ENCODE results near the gene UBASH3A. TPM values are rescaled to one million over a fixed set of nuclear protein-coding genes. Genes with fewer than 3 reads are reported as not detected.

The UBASH3A gene
- polyA plus RNA-seq, 1 of the 3 experiments (the other 2 are of a cell fraction) = not detected

GRCh38 chr21:42401154-42401553 is 2.5 kb upstream of the UBASH3A start:
- DNase-seq = no peak
- no peaks in the 10 kb centered on the region for H3K79me2 ChIP-seq (ENCODE audit: insufficient read depth)

GRCh38 chr21:42401820-42402251 is 1.9 kb upstream of the UBASH3A start:
- no peak overlapping the region for H3K27ac ChIP-seq (ENCODE audit: low read depth in 2 of 2, low read length in 1 of 2)
- no peaks in the 10 kb centered on the region for H3K9me3 ChIP-seq
- no peaks in the 10 kb centered on the region for H3K27me3 ChIP-seq (ENCODE audit: insufficient read depth)
- WGBS (ENCODE audit: low lambda C conversion rate) = 41% methylated on average over 2 of the region's 2 CpGs
- H3K4me1 ChIP-seq (ENCODE audit: control insufficient read depth in 1 of 2, insufficient read depth in 2 of 2, low read depth in 1 of 2, low read length in 1 of 2) = no peaks in the 10 kb centered on the region
- DNase-seq = no peak
- no peak overlapping the region for H3K4me2 ChIP-seq
- H2AFZ ChIP-seq (ENCODE audit: low read depth) = no peak overlapping the region
- H3K4me3 ChIP-seq (ENCODE audit: low read depth in 2 of 2, low read length in 1 of 2) = no peak overlapping the region
- CTCF ChIA-PET = no interaction called here
- H3K9me2 ChIP-seq = no peaks in the 10 kb centered on the region
- H3K79me2 ChIP-seq (ENCODE audit: insufficient read depth) = no peaks in the 10 kb centered on the region
- H3K36me3 ChIP-seq (replicated peaks in 1 of 2; ENCODE audit: control insufficient read depth in 1 of 2, insufficient read depth in 2 of 2, low read length in 1 of 2) = no peaks in the 10 kb centered on the region
- H4K20me1 ChIP-seq (ENCODE audit: insufficient read depth) = no peaks in the 10 kb centered on the region
- no peaks in the 10 kb centered on the region for H3F3A ChIP-seq (replicated peaks; ENCODE audit: insufficient read depth)
- POLR2A ChIA-PET = no interaction called here
- H3K9ac ChIP-seq = no peak overlapping the region
- no peak for TF ChIP-seq REST (IDR thresholded peaks at IDR 0.05; ENCODE audit: low read depth, low read length)
- TF ChIP-seq CTCF (IDR thresholded peaks at IDR 0.05) = no peak
- no peak for TF ChIP-seq RFX5 (IDR thresholded peaks at IDR 0.05; ENCODE audit: low read length)
- no peak for TF ChIP-seq YY1 (IDR thresholded peaks at IDR 0.05; ENCODE audit: low read depth)
- no peak for TF ChIP-seq FOXJ3 (CRISPR knock-in tag; IDR thresholded peaks at IDR 0.05)
- no peak for TF ChIP-seq MAX (IDR thresholded peaks at IDR 0.05; ENCODE audit: low read depth)
- TF ChIP-seq SMC3 (IDR thresholded peaks at IDR 0.05; ENCODE audit: low read depth, low read length) = no peak
- TF ChIP-seq RXRA (IDR thresholded peaks at IDR 0.05; ENCODE audit: borderline replicate concordance, low read depth) = no peak
- TF ChIP-seq PBX3 (IDR thresholded peaks at IDR 0.05) = no peak
- no peak for TF ChIP-seq EP300 (IDR thresholded peaks at IDR 0.05; ENCODE audit: borderline replicate concordance in 1 of 2, low read depth in 1 of 2, low read length in 1 of 2)
- TF ChIP-seq SIN3A (IDR thresholded peaks at IDR 0.05; ENCODE audit: borderline replicate concordance, low read depth, low read length) = no peak
- no peak for TF ChIP-seq CHD2 (IDR thresholded peaks at IDR 0.05; ENCODE audit: low read length, partially characterized antibody)
- no peak for TF ChIP-seq POLR2AphosphoS5 (IDR thresholded peaks at IDR 0.05; ENCODE audit: low read depth, low read length)
- TF ChIP-seq ELF1 (IDR thresholded peaks at IDR 0.05) = no peak
- no peak for TF ChIP-seq MEF2A (IDR thresholded peaks at IDR 0.05; ENCODE audit: borderline replicate concordance, low read depth)
- no peak for TF ChIP-seq MXI1 (IDR thresholded peaks at IDR 0.05; ENCODE audit: low read depth, low read length)

More at GRCh38 chr21:42401154-42401553, 2.5 kb upstream of the UBASH3A start:
- no peak overlapping the region for H3K9ac ChIP-seq
- no peaks in the 10 kb centered on the region for H4K20me1 ChIP-seq (ENCODE audit: insufficient read depth)
- H3K27ac ChIP-seq (ENCODE audit: low read depth in 2 of 2, low read length in 1 of 2) = no peak overlapping the region
- no peak overlapping the region for H3K4me2 ChIP-seq
- H3K36me3 ChIP-seq (replicated peaks in 1 of 2; ENCODE audit: control insufficient read depth in 1 of 2, insufficient read depth in 2 of 2, low read length in 1 of 2) = no peaks in the 10 kb centered on the region
- TF ChIP-seq MAX (IDR thresholded peaks at IDR 0.05; ENCODE audit: low read depth) (no peak), TCF12 (IDR thresholded peaks at IDR 0.05) (no peak), USF1 (IDR thresholded peaks at IDR 0.05; ENCODE audit: borderline replicate concordance, low read depth) (no peak)
- under 1% methylated on average over 3 of the region's 3 CpGs for WGBS (ENCODE audit: low lambda C conversion rate)
- POLR2A ChIA-PET = no interaction called here
- no peaks in the 10 kb centered on the region for H3K27me3 ChIP-seq (ENCODE audit: insufficient read depth)
- no peak overlapping the region for H2AFZ ChIP-seq (ENCODE audit: low read depth)
- H3F3A ChIP-seq (replicated peaks; ENCODE audit: insufficient read depth) = no peaks in the 10 kb centered on the region
- no peaks in the 10 kb centered on the region for H3K4me1 ChIP-seq (ENCODE audit: control insufficient read depth in 1 of 2, insufficient read depth in 2 of 2, low read depth in 1 of 2, low read length in 1 of 2)
- CTCF ChIA-PET = no interaction called here
- no peak overlapping the region for H3K4me3 ChIP-seq (ENCODE audit: low read depth in 2 of 2, low read length in 1 of 2)
- H3K9me3 ChIP-seq = no peaks in the 10 kb centered on the region
- H3K9me2 ChIP-seq = no peaks in the 10 kb centered on the region
